ENCODE measurements around the gene KMT2C.
"Not testable (repeated sequence)": the region's sequence is repeated elsewhere in the genome, so short reads cannot be mapped to it uniquely, and the experiment has no call there.

KMT2C gene

GRCh38 chr7:152434511-152435383 is 1.1 kb downstream of the KMT2C start:
- H3K4me3 ChIP-seq: peak overlapping the region; percentile 90
- H3K27me3 ChIP-seq (ENCODE audit: low read depth); H3K9me3 ChIP-seq; H3K36me3 ChIP-seq (replicated peaks); in situ Hi-C loops (cut with MboI; ENCODE audit: low sequenced_read_pairs); H3K4me1 ChIP-seq: not testable (repeated sequence)
- peak in 1 of 2 experiments; percentile 56 for DNase-seq (ENCODE audit: low spot score in 2 of 2)

GRCh38 chr7:152433721-152434490 is 1.9 kb downstream of the KMT2C start:
- DNase-seq (ENCODE audit: low spot score in 2 of 2): peak; percentile 31 to 79
- in situ Hi-C loops (cut with MboI; ENCODE audit: low sequenced_read_pairs); H3K9me3 ChIP-seq; H3K36me3 ChIP-seq (replicated peaks); H3K27me3 ChIP-seq (ENCODE audit: low read depth); H3K4me1 ChIP-seq: not testable (repeated sequence)
- H3K4me3 ChIP-seq: peak overlapping the region; percentile 90

- DNase-seq (ENCODE audit: low spot score in 2 of 2); H3K36me3 ChIP-seq (replicated peaks); in situ Hi-C loops (cut with MboI; ENCODE audit: low sequenced_read_pairs); H3K4me3 ChIP-seq; H3K9me3 ChIP-seq; H3K27me3 ChIP-seq (ENCODE audit: low read depth): not testable (repeated sequence)
- peaks cover 11% of the 10 kb centered on the region for H3K4me1 ChIP-seq
Measured at GRCh38 chr7:152432735-152433134, 3.1 kb downstream of the KMT2C start.

GRCh38 chr7:152430854-152431253 is 4.9 kb downstream of the KMT2C start:
- in situ Hi-C loops (cut with MboI; ENCODE audit: low sequenced_read_pairs): no loop called here

GRCh38 chr7:152430118-152430517 is 5.7 kb downstream of the KMT2C start:
- in situ Hi-C loops (cut with MboI; ENCODE audit: low sequenced_read_pairs); H3K36me3 ChIP-seq (replicated peaks); DNase-seq (ENCODE audit: low spot score in 2 of 2); H3K4me3 ChIP-seq; H3K9me3 ChIP-seq; H3K27me3 ChIP-seq (ENCODE audit: low read depth): not testable (repeated sequence)
- H3K4me1 ChIP-seq: peaks cover 11% of the 10 kb centered on the region

More at GRCh38 chr7:152430854-152431253, 4.9 kb downstream of the KMT2C start:
- H3K36me3 ChIP-seq (replicated peaks): no peaks in the 10 kb centered on the region
- H3K27me3 ChIP-seq (ENCODE audit: low read depth): no peaks in the 10 kb centered on the region
- peaks cover 11% of the 10 kb centered on the region for H3K4me1 ChIP-seq
- no peak overlapping the region for H3K4me3 ChIP-seq
- no peaks in the 10 kb centered on the region for H3K9me3 ChIP-seq
- DNase-seq (ENCODE audit: low spot score in 2 of 2): no peak

- Histone ChIP-seq H3K27me3 (ENCODE audit: low read depth) (no peaks in the 10 kb centered on the region), H3K36me3 (replicated peaks) (0 out of 2 replicates have a peak, but pooled peaks cover 2% of the 10 kb centered on the region), H3K4me3 (no peak overlapping the region), H3K9me3 (peaks cover 9% of the 10 kb centered on the region; the same call in 1 of the 2 replicates), H3K4me1 (peaks cover 7% of the 10 kb centered on the region)
- no peak for DNase-seq (ENCODE audit: low spot score in 2 of 2)
- in situ Hi-C loops (cut with MboI; ENCODE audit: low sequenced_read_pairs): no loop called here
Measured at GRCh38 chr7:152424348-152425108, 11.3 kb downstream of the KMT2C start.

- 0 out of 2 replicates have a peak, but pooled peaks cover 2% of the 10 kb centered on the region for H3K36me3 ChIP-seq (replicated peaks)
- DNase-seq (ENCODE audit: low spot score in 2 of 2): no peak
- peaks cover 4% of the 10 kb centered on the region for H3K4me1 ChIP-seq
- in situ Hi-C loops (cut with MboI; ENCODE audit: low sequenced_read_pairs): no loop called here
- H3K9me3 ChIP-seq: peaks cover 9% of the 10 kb centered on the region; the same call in 1 of the 2 replicates
- H3K27me3 ChIP-seq (ENCODE audit: low read depth): no peaks in the 10 kb centered on the region
- H3K4me3 ChIP-seq: no peak overlapping the region
Measured at GRCh38 chr7:152423991-152424347, 11.8 kb downstream of the KMT2C start.

- in situ Hi-C loops (cut with MboI; ENCODE audit: low sequenced_read_pairs); DNase-seq (ENCODE audit: low spot score in 2 of 2); H3K36me3 ChIP-seq (replicated peaks); H3K9me3 ChIP-seq; H3K4me3 ChIP-seq; H3K4me1 ChIP-seq; H3K27me3 ChIP-seq (ENCODE audit: low read depth): not testable (repeated sequence)
Measured at GRCh38 chr7:152423171-152423570, 12.6 kb downstream of the KMT2C start.

- H3K4me1 ChIP-seq; H3K9me3 ChIP-seq; in situ Hi-C loops (cut with MboI; ENCODE audit: low sequenced_read_pairs); DNase-seq (ENCODE audit: low spot score in 2 of 2); H3K36me3 ChIP-seq (replicated peaks); H3K4me3 ChIP-seq; H3K27me3 ChIP-seq (ENCODE audit: low read depth): not testable (repeated sequence)
Measured at GRCh38 chr7:152420950-152421349, 14.9 kb downstream of the KMT2C start.

- Histone ChIP-seq H3K4me1 (no peaks in the 10 kb centered on the region; the same call in 1 of the 2 replicates), H3K27me3 (ENCODE audit: low read depth) (no peaks in the 10 kb centered on the region), H3K4me3 (no peak overlapping the region), H3K9me3 (peaks cover 9% of the 10 kb centered on the region; the same call in 1 of the 2 replicates), H3K36me3 (replicated peaks) (0 out of 2 replicates have a peak, but pooled peaks cover 2% of the 10 kb centered on the region)
- no peak for DNase-seq (ENCODE audit: low spot score in 2 of 2)
- in situ Hi-C loops (cut with MboI; ENCODE audit: low sequenced_read_pairs): no loop called here
Measured at GRCh38 chr7:152419473-152420429, 16.1 kb downstream of the KMT2C start.

- no peaks in the 10 kb centered on the region for H3K27me3 ChIP-seq (ENCODE audit: low read depth)
- H3K4me1 ChIP-seq: peaks cover 14% of the 10 kb centered on the region
- DNase-seq (ENCODE audit: low spot score in 2 of 2): no peak
- H3K4me3 ChIP-seq: no peak overlapping the region
- in situ Hi-C loops (cut with MboI; ENCODE audit: low sequenced_read_pairs): no loop called here
- H3K36me3 ChIP-seq (replicated peaks): no peaks in the 10 kb centered on the region
- no peaks in the 10 kb centered on the region for H3K9me3 ChIP-seq
Measured at GRCh38 chr7:152414779-152415178, 21.0 kb downstream of the KMT2C start.

GRCh38 chr7:152411389-152411788 is 24.4 kb downstream of the KMT2C start:
- Histone ChIP-seq H3K4me1 (peaks cover 14% of the 10 kb centered on the region), H3K9me3 (no peaks in the 10 kb centered on the region), H3K36me3 (replicated peaks) (no peaks in the 10 kb centered on the region), H3K4me3 (peak overlapping the region; percentile 7), H3K27me3 (ENCODE audit: low read depth) (no peaks in the 10 kb centered on the region)
- in situ Hi-C loops (cut with MboI; ENCODE audit: low sequenced_read_pairs): no loop called here
- DNase-seq (ENCODE audit: low spot score in 2 of 2): peak; percentile 53 to 68

GRCh38 chr7:152406491-152406890 is 29.3 kb downstream of the KMT2C start:
- Histone ChIP-seq H3K4me3 (no peak overlapping the region), H3K36me3 (replicated peaks) (no peaks in the 10 kb centered on the region), H3K4me1 (peaks cover 9% of the 10 kb centered on the region), H3K9me3 (peaks cover 3% of the 10 kb centered on the region; the same call in 1 of the 2 replicates), H3K27me3 (ENCODE audit: low read depth) (no peaks in the 10 kb centered on the region)
- no peak for DNase-seq (ENCODE audit: low spot score in 2 of 2)
- in situ Hi-C loops (cut with MboI; ENCODE audit: low sequenced_read_pairs): no loop called here

All from HAP-1 (cell line).